Measurements from ENCODE around the gene FRMD4B. TPM values are rescaled to one million over a fixed set of nuclear protein-coding genes. Genes with fewer than 3 reads are reported as not detected.

Gene FRMD4B
- total and polyA plus RNA-seq, 2 donors (not counting 1 experiment from before 2014, with no cell fraction given): 0.86 to 1.2 TPM

GRCh38 chr3:69214241-69214640, 171.6 kb downstream of the FRMD4B start:
- DNase-seq (ENCODE audit: low read depth in 2 of 2): no peak
- no peak overlapping the region for H2AFZ ChIP-seq (ENCODE audit: low read length)
- H3K9me3 ChIP-seq (ENCODE audit: control insufficient read depth, insufficient read depth, low read depth, low read length): no peaks in the 10 kb centered on the region
- H3K4me1 ChIP-seq (ENCODE audit: control insufficient read depth, extremely low read depth, insufficient read depth, low read length): no peaks in the 10 kb centered on the region
- no peaks in the 10 kb centered on the region for H3K79me2 ChIP-seq (ENCODE audit: control insufficient read depth, insufficient read depth, low read length)
- H3K27ac ChIP-seq (ENCODE audit: insufficient read depth, low read length): no peak overlapping the region
- H3K4me3 ChIP-seq (replicated peaks in 1 of 4; ENCODE audit: control extremely low read depth in 1 of 4, insufficient read depth in 1 of 4, low read depth in 3 of 4, low read length in 4 of 4): no peak overlapping the region
- H3K9ac ChIP-seq (ENCODE audit: insufficient read depth, low read length): no peak overlapping the region
- no peaks in the 10 kb centered on the region for H3K36me3 ChIP-seq (ENCODE audit: control insufficient read depth, insufficient read depth, low read length)
- H3K27me3 ChIP-seq (ENCODE audit: control insufficient read depth, insufficient read depth, low read length): no peaks in the 10 kb centered on the region
- no peaks in the 10 kb centered on the region for H4K20me1 ChIP-seq (ENCODE audit: control insufficient read depth, extremely low read depth, insufficient read depth, low read length)
- no peak for TF ChIP-seq EZH2 (IDR thresholded peaks at IDR 0.05; ENCODE audit: low read length, missing control alignments)
- no peak for TF ChIP-seq CTCF (conservative IDR thresholded peaks at IDR 0.05 in 1 of 2, IDR thresholded peaks at IDR 0.05 in 1 of 2; ENCODE audit: low read depth in 1 of 2, low read length in 2 of 2)
- H3K4me2 ChIP-seq (ENCODE audit: extremely low read depth, insufficient read depth, low read length): no peak overlapping the region

- no peaks in the 10 kb centered on the region for H3K79me2 ChIP-seq (ENCODE audit: control insufficient read depth, insufficient read depth, low read length)
- no peaks in the 10 kb centered on the region for H3K4me1 ChIP-seq (ENCODE audit: control insufficient read depth, extremely low read depth, insufficient read depth, low read length)
- H3K9ac ChIP-seq (ENCODE audit: insufficient read depth, low read length): no peak overlapping the region
- no peak overlapping the region for H2AFZ ChIP-seq (ENCODE audit: low read length)
- no peak overlapping the region for H3K4me3 ChIP-seq (replicated peaks in 1 of 4; ENCODE audit: control extremely low read depth in 1 of 4, insufficient read depth in 1 of 4, low read depth in 3 of 4, low read length in 4 of 4)
- no peak for TF ChIP-seq CTCF (conservative IDR thresholded peaks at IDR 0.05 in 1 of 2, IDR thresholded peaks at IDR 0.05 in 1 of 2; ENCODE audit: low read depth in 1 of 2, low read length in 2 of 2)
- no peak for TF ChIP-seq EZH2 (IDR thresholded peaks at IDR 0.05; ENCODE audit: low read length, missing control alignments)
- H4K20me1 ChIP-seq (ENCODE audit: control insufficient read depth, extremely low read depth, insufficient read depth, low read length): no peaks in the 10 kb centered on the region
- H3K4me2 ChIP-seq (ENCODE audit: extremely low read depth, insufficient read depth, low read length): no peak overlapping the region
- peak; percentile 87 to 90 for DNase-seq (ENCODE audit: low read depth in 2 of 2)
- H3K36me3 ChIP-seq (ENCODE audit: control insufficient read depth, insufficient read depth, low read length): no peaks in the 10 kb centered on the region
- H3K27me3 ChIP-seq (ENCODE audit: control insufficient read depth, insufficient read depth, low read length): no peaks in the 10 kb centered on the region
- H3K9me3 ChIP-seq (ENCODE audit: control insufficient read depth, insufficient read depth, low read depth, low read length): no peaks in the 10 kb centered on the region
- H3K27ac ChIP-seq (ENCODE audit: insufficient read depth, low read length): no peak overlapping the region
Observed at GRCh38 chr3:69212411-69213160, 173.3 kb downstream of the FRMD4B start.

GRCh38 chr3:69210068-69210730, 175.7 kb downstream of the FRMD4B start:
- TF ChIP-seq EZH2 (IDR thresholded peaks at IDR 0.05; ENCODE audit: low read length, missing control alignments): no peak
- no peak for TF ChIP-seq CTCF (conservative IDR thresholded peaks at IDR 0.05 in 1 of 2, IDR thresholded peaks at IDR 0.05 in 1 of 2; ENCODE audit: low read depth in 1 of 2, low read length in 2 of 2)
- H3K36me3 ChIP-seq (ENCODE audit: control insufficient read depth, insufficient read depth, low read length): no peaks in the 10 kb centered on the region
- no peak overlapping the region for H3K4me2 ChIP-seq (ENCODE audit: extremely low read depth, insufficient read depth, low read length)
- no peaks in the 10 kb centered on the region for H3K9me3 ChIP-seq (ENCODE audit: control insufficient read depth, insufficient read depth, low read depth, low read length)
- H3K9ac ChIP-seq (ENCODE audit: insufficient read depth, low read length): no peak overlapping the region
- H3K27me3 ChIP-seq (ENCODE audit: control insufficient read depth, insufficient read depth, low read length): no peaks in the 10 kb centered on the region
- no peaks in the 10 kb centered on the region for H4K20me1 ChIP-seq (ENCODE audit: control insufficient read depth, extremely low read depth, insufficient read depth, low read length)
- no peak for DNase-seq (ENCODE audit: low read depth in 2 of 2)
- H3K79me2 ChIP-seq (ENCODE audit: control insufficient read depth, insufficient read depth, low read length): no peaks in the 10 kb centered on the region
- H3K4me3 ChIP-seq (replicated peaks in 1 of 4; ENCODE audit: control extremely low read depth in 1 of 4, insufficient read depth in 1 of 4, low read depth in 3 of 4, low read length in 4 of 4): no peak overlapping the region
- no peaks in the 10 kb centered on the region for H3K4me1 ChIP-seq (ENCODE audit: control insufficient read depth, extremely low read depth, insufficient read depth, low read length)
- H3K27ac ChIP-seq (ENCODE audit: insufficient read depth, low read length): no peak overlapping the region
- no peak overlapping the region for H2AFZ ChIP-seq (ENCODE audit: low read length)
